Inflammatory macrophage (primary cell): ENCODE data around the gene OSCP1.

Experiments
- DNase-seq, 2 donors: peaks; one replicate each; pipeline ENCODE4 v3.0.0-alpha.2; 2020 to 2022

OSCP1 gene

DNA sequence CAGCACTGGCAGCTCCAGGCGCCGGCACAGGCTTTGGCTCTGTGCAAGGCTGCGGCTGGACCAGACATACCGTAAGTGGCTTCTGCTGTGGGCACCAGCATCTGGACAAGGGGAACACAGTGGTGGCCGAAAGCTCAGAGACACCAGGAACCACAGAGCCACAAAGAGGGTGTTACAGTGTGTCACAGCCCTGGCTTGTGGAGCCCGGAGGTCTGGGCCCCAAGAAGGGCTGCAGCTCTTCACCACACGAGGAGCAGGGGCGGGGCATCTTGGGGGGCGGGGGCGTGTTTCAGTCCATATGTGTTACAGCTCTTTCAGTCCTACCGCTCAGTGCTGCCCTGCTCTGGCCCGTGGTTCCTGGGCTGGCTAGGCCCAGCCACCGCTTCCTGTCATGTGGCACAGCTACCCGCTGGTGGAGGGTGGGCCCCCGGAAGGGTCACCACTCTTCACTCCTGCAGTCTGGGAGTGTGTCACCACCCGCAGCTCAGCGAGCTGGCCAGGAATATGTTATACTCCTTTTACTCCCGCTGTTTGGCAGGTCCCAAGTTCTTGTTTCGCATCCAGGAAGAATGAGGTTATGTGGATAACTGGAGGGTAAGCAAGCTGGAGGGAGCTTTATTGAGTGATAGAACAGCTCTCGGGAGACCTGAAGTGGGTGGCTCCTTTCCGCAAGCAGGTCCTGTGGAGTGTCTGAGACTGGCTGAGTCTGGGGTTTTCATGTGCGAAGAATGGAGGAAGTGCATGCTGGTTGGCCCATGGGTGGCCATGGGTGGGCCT lies 49.2 kb downstream of the OSCP1 start:
- DNase-seq = peak; percentile 93 to 95

DNA sequence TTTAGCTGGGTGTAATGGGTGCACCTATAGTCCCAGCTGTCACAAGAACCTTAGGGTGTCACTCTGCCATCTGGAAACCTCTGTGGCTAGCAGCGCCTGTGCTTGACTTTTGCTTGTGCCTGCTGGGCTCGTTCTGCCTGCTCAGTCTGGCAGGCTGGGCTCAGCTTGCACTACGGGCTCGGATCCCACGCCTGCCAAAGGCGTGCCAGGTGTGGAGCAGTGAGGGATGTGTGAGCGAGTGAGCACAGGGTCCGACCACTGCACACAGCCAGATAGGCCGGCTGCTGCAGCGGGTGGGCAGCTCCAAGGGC lies 49.8 kb downstream of the OSCP1 start:
- DNase-seq = no peak

DNA sequence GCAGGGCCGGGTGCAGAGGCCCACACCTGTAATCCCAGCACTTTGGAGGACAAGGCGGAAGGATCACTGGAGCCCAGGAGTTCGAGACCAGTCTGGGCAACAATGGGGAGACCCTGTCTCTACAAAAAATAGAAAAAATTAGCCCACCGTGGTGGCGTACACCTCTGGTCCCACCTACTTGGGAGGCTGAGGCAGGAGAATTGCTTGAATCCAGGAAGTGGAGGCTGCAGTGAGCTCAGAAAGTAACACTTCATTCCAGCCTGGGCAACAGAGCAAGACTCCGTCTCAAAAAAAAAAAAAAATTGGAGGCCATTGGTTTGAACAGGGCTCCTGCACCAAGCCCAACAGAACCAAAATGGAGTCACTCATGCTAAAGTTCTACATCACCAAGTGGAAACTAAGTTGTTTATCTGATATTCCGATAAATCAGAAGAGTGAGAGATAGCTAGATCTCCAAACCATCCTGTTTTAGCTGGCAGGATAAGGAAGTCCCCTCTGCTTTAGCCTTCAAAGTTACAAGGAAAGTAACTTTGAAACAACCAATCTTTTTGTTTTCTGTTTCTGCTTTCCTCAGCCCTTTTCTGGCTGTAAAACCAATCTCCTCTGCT lies 51.8 kb downstream of the OSCP1 start:
- no peak for DNase-seq

DNA sequence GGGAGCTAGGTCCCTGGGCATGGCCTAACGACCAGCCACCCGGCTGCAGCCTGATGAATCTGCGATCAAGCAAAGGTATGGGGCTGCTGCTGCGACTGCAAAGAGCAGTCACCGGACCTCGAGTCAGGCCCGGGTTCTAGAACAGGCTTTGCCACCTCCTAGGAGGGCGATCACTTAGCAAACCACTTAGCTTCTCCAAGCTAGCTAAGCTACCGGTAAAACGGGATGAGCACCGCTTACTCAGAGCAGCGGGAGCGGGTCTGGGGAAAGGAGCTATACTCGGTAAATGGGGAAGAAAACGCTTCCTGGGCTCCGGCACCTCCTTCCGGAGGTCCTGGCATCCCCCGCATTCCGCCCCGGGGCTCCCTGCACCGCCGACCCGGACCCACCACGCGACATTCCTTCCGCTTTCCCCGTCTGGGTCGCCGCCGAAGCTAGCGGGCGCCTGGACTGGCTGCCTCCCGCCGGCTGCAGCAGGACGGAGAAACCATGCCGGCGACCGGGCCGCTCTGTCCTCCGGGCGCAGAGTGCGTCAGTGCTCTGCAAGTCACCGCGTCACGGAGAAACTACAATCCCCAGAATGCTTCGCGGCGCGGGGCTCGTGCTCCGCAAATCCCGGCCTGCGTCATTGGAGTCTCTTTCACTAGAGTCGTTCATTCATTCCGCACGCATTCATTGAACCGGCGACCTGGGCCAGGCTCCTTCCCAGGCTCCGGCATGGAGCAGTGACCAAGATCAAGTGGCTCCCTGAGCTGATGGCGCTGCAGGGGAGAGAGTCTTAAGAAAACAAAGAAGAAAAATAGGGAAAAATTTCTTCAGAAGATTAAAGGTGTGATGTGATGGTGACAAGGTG lies 52.6 kb downstream of the OSCP1 start, which contains the start of gene LSM10:
LSM10 (minus strand) TSS at position 531 of the 853 bp plus-strand sequence. CDS start 3,779 bp downstream, outside the sequence.
- DNase-seq = peak; percentile 93 to 95

DNA sequence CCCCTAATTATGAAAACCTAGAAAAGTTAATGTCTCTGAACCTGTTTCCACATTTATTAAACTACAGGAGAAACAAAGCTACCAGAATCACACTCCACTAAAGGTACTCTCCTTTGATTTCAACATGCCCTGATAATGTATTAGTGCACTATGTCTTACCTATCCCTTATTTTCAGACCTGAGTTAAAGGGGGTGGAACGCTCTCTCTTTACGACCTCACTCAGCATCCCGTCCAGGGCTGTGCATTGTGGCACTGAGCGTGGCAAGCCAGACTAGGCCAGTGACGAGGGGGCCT lies 53.2 kb downstream of the OSCP1 start:
- no peak for DNase-seq

DNA sequence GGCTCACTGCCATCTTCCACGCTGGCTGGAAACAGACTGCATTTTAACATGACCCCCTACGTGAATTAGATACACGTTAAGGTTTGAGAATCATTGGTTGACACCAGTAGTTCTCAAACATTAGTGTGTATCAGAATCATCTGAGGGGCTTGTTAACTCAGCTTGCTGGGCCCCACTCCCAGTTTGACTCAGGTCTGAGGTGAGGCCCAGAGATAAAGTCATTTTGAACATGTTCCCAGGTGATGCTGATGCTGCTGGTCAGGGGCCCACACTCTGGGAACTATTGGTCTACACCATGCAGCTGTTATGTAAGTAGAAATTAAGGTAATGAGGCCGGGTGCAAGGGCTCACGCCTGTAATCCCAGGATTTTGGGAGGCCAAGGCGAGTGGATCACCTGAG lies 53.9 kb downstream of the OSCP1 start:
- no peak for DNase-seq

DNA sequence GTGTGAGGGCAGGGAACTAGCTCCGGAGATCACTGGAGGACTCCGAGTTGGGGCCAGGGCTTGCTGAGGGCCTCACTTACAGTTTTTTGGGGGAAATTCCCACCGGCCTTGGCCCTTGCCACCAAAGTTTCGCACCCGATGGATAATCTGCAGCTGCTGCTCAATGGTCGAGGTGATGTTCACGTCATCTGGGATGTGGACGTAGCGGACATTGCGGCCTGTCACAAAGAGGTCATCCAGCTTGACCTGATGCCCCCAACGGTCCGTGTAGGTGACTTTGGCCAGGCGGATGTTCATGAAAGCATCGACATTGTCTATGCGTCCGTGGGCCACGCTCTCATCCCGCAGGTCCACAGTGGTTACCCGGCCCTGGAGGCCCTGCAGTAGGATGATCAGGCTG lies 56.6 kb downstream of the OSCP1 start:
- DNase-seq = no peak

DNA sequence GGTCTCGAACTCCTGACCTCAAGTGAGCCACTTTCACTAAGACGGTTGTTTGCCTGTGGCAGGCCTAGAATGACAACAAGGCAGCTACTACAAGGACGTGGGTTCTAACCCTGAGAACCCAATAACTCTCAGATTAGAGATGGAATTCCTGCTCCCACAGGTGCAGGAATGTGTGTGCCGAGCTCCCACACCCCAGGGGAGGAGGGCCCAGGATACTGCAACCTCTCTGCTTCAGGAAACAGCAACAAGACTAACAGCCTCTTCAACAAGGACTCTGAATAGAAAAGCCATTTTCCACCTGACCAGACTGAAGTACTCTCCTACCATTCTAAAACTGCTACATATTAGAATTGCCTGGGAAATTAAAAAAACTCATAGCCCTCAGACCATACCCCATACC lies 57.4 kb downstream of the OSCP1 start:
- no peak for DNase-seq

DNA sequence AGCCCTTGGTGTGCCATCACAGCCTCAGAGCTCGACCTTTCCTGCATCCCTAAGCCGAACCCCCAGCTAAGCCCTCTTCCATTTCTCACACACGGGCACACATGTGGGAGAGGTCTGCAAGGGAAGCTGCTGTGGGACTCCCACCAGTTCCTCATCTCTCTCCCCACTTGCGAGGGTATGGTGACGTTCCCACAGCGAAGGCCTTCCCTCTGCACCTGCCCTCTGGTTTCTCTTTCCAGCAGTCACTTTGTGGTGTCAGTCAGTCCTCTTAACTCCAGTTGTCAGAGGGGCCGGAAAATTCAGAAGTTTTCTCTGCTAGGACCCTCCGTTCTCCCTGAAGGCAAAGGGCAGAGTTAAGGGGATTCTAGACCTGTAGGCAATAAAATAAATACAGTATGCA lies 59.0 kb downstream of the OSCP1 start:
- no peak for DNase-seq

DNA sequence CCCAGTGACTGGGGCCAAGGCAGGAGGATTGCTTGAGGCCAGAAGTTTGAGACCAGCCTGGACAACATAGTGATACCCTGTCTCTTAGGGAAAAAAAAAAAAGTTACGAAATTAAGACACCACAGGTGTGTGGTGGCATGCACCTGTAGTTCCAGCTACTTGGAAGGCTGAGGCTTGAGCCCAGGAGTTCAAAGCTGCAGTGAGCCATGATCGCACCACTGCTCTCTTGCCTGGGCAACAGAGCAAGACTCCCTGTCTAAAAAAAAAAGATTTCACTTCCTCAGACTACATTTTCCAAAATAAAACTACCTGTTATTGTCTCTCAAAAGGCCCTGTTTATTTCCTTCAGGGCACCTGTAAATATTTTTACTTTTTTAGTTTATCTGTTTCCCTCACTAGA lies 59.8 kb downstream of the OSCP1 start:
- DNase-seq = no peak

DNA sequence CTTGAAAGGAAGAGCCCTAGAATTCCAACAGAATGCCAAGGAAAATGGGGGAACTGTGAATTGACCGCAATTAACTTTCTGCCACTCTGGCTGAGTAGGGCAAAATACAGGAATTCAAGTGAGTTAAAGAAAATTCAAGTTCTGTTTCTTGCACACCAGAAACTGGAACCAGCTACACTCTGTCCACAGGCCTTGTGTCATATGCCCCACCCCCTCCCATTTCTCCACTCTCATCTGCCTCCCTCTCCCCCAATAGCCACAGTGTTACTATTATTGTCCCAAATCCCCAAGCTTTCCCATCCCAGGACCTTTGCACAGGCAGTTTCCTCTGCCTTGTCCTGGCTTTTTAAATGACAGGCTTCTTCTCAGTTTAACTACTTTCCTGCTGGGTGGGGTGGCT lies 60.3 kb downstream of the OSCP1 start:
- peak; percentile 54 to 69 for DNase-seq

DNA sequence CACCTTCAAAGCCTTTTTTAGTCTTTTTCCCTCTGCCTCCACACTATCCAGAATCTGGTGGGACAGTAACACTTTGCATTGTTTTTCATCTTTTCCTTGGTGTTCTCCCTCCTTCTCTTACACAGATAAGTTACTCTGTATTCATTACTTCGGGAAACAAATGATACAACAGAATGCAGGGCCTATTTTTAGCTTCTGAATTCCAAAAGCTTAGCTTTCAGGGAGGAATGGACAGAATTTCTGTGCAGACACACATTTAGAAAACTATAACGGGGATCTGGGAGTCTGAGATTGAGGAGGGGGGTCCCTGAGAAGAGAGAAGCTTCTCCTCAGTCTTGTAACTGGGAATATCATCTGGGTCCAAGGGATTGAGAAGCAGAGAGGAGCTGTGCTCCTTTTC lies 61.0 kb downstream of the OSCP1 start:
- DNase-seq = no peak

DNA sequence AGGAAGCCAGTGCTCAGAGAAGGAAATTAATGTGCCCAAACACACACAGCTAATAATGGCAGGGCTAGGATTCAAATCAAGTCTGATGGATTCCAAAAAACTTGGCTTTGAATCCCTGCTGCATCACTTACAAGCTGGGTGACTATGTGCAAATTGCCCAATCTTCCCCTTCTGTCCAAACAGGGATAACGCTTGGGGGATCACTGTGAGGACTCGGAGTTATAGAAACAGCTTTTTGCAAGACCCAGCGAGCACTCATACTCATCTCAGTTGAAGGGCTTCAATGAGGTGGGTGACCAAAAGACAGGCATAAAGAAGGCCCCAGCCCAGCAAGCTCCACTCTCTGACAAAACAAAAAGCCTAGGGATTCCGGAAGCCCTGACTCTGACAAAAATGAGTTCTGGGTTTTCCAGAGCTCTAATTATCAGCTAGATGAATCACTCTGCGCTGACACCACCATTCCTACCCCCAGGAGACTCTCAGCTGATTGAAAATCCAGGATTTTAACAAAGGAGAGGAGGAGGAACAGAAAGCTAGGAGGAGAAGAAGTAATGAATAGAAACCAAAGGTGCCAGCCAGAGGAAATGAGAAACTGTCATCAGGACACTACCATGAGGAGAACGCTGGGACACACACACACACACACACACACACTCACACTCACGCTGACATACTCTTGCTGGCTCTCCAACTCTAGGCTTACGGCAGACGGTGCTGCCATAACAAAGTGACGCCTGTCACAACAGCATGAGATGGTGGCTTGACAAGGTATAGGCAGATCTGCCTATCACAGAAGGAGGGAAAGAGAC lies 62.9 kb downstream of the OSCP1 start:
- peak; percentile 56 to 69 for DNase-seq

DNA sequence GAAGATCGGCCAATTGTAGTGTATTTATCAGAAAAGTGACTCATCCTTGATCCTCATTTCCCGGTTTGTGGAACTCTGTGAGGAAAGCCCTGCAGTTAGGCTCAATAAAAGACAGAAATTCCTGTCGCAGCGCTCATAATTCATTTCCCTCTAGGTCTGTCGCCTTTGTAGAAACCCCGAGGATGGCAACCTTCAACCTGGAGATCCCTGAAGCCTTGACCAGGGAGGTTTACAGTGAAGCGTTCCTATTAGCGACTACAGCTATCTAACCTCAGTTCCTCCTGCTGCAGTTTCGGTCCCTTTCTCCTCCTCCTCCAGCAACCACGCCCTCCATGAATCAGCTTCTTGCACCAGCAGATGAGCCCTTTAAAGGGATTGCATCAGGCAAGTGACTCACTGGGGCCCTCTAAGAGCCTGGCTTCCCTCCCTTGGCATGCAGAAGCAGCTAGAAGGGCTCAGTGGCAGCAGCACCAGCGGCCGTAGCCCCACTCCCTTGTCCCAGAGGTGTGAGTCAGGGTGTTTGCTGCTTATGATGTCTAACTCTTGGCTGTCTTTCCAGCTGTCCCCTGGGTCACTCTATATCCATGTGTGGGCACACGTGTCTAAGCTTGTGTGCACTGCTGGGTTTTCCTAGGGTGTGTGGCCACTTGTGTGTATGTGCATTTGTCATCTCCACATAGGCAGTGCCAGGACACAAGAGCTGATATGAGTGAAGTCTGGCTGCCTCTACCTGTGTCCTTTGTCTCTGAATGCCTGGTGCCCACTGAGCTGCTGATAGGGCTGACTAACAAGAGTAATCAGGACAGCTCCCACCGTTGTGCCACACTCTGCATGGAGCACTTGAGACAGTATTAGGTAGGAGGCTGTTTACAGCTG lies 63.7 kb downstream of the OSCP1 start:
- peak; percentile 99 for DNase-seq

DNA sequence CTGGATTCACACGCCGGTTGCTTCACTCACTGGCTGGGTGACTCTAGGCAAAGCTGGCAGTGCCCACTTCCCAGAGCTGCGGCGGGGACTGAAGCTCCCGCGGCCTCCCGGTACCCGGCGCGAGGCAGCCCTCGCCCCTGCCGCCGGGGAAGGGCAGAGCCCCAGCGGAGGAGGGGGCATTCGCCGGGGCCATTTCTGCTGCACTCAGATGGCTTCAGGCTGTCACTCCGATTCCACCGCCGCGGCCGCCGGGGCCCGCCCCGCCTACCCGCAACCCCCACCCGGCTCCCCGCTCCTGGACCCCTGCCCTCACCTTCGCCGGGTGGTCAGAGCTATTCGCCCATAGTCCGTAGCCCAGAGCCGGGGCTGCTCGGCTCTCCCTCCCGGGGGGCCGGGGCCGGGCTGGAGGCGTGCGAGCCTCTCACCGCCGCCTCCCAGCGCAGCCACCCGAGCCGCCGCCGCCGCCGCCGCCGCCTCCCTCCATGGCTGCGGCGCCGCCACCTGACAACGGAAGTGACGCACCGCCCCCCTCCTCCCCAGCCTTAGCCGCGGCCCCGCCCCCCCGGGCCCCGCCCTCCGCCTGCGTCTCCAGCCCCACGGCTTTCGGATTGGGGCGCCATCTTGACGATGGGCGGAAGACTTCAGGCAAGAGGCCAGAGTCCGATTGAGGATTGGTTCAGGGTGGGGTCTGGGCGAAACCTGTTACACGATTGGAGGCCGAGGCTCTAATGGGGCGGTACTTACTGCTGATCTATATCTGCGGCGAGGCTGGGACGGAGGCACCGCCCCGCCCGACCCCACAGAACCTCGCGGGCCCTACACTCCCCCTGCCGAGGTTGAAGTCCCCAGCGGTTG lies 64.6 kb downstream of the OSCP1 start, which contains the start of gene STK40:
STK40 (minus strand) TSS at position 515 of the 855 bp plus-strand sequence. CDS start 24,592 bp downstream, outside the sequence.
- peak; percentile 99 for DNase-seq

DNA sequence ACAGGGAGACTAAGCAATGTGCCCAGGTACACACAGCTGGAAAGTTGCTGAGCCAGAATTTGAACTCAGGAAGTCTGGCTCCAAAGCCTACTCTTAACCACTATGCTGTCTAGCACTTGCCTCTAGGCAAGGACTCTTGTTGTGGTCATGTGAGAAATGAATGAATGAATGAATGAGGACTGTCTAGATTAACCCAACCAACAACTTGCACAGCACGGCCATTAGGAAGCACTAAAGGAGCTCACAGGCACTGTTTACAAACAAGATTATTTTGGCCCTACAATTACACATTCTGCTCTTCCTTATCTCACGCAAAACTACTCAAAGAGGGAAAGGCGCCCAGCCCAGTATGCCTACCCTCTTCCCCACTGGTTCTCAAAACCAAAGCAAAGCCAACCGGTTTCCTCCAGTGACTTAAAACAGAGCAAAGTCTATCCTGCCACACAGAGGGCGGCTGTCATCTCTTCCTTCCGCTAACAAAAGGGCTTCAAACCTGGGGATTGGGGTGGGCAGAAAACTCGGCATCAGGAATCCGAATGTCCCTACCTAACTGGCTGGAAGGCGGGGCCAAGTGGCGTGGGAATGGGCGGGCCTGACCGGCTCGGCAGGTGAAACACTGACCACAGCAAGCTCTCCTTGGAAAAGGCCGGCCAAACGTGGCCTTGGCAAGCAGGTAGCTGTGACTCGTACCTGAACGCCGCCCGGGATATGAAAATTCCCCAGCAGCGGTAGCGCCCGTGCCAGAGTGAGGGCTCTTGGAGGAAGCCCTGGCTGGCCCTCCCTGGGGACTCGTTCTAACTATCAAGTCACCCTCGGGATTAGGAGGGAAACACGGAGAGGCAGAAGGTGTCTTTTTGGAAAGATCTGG lies 65.5 kb downstream of the OSCP1 start:
- peak; percentile 14 to 38 for DNase-seq

DNA sequence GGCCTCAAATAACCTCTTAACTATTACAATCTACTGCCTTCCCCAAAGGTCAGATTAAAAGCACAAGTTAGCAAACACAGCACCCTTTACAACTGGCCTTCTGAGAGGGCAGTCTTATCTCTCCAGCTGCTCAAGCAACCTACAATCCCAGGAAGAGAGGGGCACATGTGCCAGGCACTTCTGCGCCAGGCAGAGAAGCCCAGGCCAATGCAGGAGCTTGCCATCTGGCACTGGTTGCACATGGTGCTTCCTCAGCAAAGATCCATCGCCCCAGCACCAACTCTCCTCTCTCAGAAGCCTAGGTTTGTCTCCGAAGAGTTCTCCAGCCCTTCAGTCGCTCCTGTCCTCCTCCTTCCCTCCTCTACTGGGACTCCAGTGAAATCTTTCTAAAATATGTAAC lies 67.0 kb downstream of the OSCP1 start:
- no peak for DNase-seq

DNA sequence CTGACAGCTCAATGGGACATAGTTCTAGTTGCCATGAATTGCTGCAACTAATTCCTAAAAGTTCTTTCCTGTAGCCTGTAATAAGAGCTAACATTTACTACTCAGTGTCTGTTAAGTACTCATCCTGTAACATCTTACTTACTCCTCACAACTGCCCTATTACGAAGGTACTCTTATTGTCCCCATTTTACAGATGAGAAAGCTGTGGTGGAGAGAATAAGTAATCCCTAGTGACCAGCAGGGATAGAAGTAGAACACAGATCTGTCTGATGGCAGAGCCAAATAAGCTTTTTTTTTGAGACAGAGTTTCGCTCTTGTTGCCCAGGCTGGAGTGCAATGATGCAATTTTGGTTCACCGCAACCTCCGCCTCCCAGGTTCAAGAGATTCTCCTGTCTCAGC lies 67.6 kb downstream of the OSCP1 start:
- DNase-seq = no peak

DNA sequence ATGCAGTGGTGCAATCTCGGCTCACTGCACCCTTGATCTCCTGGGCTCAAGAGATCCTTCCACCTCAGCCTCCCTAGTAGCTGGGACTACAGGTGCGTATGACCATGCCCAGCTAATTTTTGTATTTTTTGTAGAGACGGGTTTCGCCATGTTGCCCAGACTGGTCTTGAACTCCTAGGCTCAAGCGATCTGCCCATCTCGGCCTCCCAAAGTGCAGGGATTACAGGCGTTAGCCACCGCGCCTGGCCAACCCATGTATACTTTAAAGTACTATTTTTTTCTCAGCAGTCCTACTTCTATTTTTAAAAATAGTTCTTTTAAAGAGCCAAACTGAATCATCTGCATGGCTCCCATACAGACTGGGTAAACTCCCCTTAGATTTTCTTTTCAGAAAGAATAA lies 68.0 kb downstream of the OSCP1 start:
- DNase-seq = no peak

DNA sequence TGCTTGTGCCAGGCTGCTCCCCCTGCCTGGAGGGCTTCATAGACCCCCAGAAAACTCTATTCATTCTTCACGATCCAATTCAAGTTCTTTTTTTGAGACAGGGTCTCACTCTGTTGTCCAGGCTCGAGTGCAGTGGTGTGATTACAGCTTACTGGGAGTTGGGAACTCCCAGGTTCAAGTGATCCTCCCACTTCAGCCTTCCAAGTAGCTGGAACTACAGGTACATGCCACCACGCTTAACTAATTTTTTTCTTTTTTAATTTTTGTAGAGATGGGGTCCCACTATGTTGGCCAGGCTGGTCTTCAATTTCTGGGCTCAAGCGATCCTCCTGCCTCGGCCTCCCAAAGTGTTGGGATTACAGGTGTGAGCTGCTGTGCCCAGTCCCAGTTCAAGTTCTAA lies 68.8 kb downstream of the OSCP1 start:
- no peak for DNase-seq
